Measurements from ENCODE around the gene PPFIBP1.

The PPFIBP1 gene

DNA sequence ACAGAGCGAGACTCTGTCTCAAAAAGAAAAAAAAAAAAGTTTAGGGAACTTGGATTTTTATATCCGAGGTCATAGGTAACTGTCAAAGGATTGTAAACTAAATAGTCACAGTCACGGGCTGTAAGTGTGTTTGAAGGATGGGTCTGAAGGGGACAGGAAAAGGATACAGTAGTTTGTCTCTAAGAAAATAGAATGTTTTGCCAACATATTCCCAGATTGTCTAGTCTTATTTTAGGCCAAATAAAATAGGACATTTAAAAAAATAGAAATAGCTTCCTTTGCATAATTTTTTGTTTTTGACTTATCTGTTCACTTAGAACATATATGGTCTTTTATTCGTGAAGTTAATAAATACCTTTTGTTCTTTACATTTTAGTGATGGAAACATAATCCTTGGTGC, 148.0 kb downstream of the PPFIBP1 start:
- DNase-seq: no peak
- H3K9me3 Mint-ChIP-seq: no peaks in the 10 kb centered on the region
- H3K36me3 Mint-ChIP-seq (ENCODE audit: low read depth): no peaks in the 10 kb centered on the region
- H3K4me1 Mint-ChIP-seq (ENCODE audit: low read depth): no peaks in the 10 kb centered on the region
- no peak overlapping the region for H3K27ac Mint-ChIP-seq
- H3K4me3 Mint-ChIP-seq: no peak overlapping the region
- no peaks in the 10 kb centered on the region for H3K27me3 Mint-ChIP-seq

DNA sequence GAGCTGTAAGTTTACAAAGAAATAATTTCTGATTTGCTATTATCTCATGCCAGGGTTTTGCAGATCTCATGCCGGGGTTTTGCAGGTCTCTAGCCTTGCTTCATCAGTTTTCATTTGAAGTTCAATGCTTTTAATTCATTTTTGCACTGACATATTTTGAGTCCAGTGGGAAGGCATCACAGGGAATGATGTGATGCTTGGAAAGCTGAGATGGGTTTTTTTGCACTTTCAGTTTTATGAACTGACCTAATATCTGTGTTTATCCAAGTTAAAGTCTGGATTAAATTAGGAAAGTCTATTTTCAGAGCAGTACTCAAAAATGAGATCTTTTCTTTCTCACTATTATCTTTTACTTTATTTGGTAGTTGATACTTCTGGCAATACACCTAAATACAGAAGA, 148.6 kb downstream of the PPFIBP1 start:
- no peaks in the 10 kb centered on the region for H3K9me3 Mint-ChIP-seq
- no peak overlapping the region for H3K27ac Mint-ChIP-seq
- no peak for DNase-seq
- H3K27me3 Mint-ChIP-seq: no peaks in the 10 kb centered on the region
- H3K4me3 Mint-ChIP-seq: no peak overlapping the region
- H3K36me3 Mint-ChIP-seq (ENCODE audit: low read depth): no peaks in the 10 kb centered on the region
- no peaks in the 10 kb centered on the region for H3K4me1 Mint-ChIP-seq (ENCODE audit: low read depth)

DNA sequence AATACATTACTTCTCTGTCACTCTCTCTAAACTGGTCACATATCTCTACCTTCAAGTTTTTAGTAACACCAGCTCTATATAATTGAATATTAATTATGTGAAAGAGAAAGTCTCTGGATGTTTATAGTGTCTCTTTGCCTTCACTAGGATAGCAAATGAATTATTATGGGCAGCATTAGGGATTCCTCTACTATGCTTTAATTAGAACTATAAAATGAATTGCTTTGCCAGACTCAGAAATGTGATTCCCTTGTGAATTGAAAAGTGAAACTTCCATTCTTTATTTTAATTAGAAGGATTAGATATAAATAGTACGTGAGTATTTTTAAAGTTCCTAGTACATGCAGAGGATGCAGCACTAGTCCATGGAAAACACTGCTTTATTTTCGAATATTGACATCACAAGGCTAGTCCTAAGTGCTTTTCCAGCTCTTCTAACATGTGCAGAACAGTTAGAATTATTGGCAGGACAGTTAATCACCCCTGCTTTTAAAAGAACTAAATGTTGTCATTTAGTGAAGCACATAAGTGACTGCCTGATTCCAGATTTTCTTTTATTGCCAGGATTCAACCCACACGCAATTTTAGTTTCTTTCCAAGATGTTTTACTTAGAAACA, 149.2 kb downstream of the PPFIBP1 start:
- Mint-ChIP-seq H3K27me3 (no peaks in the 10 kb centered on the region), H3K4me3 (no peak overlapping the region), H3K9me3 (no peaks in the 10 kb centered on the region), H3K4me1 (ENCODE audit: low read depth) (no peaks in the 10 kb centered on the region), H3K36me3 (ENCODE audit: low read depth) (no peaks in the 10 kb centered on the region), H3K27ac (no peak overlapping the region)
- no peak for DNase-seq

DNA sequence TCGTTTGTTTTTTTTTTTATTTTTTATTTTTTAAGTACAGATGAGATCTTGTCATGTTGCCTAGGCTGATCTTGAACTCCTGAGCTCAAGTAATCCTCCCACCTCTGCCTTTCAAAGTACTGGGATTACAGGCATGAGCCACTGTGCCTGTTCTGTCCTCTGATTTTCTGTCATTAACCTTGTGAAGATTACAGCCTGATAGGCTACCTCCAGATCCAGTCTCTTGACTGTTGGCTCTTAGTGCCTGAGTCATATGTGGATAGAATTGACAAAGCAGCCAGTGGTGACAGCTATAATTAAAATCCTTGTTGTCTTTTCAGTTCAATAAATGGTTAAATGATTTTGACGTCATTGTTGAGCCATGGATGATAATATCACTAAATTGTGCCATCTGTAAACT, 151.0 kb downstream of the PPFIBP1 start:
- DNase-seq: no peak
- Mint-ChIP-seq H3K9me3 (no peaks in the 10 kb centered on the region), H3K4me1 (ENCODE audit: low read depth) (no peaks in the 10 kb centered on the region), H3K4me3 (no peak overlapping the region), H3K27ac (no peak overlapping the region), H3K27me3 (no peaks in the 10 kb centered on the region), H3K36me3 (ENCODE audit: low read depth) (no peaks in the 10 kb centered on the region)

DNA sequence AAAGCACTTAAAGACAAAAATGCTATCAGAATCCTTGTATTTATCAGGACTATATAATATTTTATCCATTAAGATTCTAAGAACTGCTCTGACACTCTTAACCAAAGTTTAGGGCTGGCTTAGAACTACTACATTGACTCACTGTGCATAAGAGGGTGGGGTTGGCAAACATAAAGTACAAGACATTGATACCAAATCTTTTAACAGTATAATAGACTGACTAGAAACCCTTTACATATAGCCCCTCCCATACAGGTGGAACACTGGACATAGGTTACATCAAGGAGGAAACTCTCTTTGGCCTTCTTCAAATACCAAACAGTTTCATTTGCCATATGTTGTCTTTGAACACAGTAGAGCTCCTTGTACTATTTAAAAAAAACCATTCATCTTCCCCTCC, 156.6 kb downstream of the PPFIBP1 start:
- H3K27me3 Mint-ChIP-seq: no peaks in the 10 kb centered on the region
- H3K36me3 Mint-ChIP-seq (ENCODE audit: low read depth): no peaks in the 10 kb centered on the region
- DNase-seq: no peak
- no peaks in the 10 kb centered on the region for H3K4me1 Mint-ChIP-seq (ENCODE audit: low read depth)
- H3K27ac Mint-ChIP-seq: no peak overlapping the region
- H3K9me3 Mint-ChIP-seq: no peaks in the 10 kb centered on the region
- H3K4me3 Mint-ChIP-seq: no peak overlapping the region

DNA sequence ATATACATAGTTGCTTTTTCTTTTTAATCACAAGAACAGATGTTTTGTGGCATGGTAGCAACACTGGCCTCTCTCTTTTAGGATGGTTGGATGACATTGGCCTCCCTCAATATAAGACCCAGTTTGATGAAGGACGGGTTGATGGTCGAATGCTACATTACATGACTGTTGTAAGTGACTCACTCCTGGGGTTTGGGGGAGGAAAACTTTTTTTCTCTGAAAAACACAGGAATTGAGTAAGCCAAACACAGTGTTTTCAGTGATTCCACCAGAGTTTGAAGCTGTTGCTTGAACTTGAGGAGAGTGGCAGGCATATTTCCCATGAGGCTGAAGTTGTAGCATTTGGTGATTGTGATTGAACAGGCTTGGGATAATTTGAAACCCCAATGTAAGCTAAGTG, 158.5 kb downstream of the PPFIBP1 start:
- no peak for DNase-seq

DNA sequence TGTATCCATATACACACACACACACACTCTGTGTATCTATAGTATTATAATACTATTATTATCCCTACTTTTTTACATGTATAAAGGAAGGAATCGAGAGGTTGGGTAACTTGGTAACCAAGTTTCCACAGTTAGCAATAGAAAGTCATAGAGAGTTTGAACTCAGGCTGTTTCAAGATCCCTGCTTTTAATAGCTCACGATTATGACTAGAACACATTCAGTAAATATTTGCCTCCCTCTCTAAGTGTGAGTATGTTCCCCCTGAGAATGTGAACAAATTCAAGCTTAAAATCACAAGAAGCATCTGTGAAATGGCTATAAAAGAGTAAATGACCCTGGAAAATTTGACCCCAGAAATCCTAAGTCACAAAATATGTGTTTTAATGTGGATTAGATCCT, 161.3 kb downstream of the PPFIBP1 start:
- H3K36me3 Mint-ChIP-seq (ENCODE audit: low read depth): no peaks in the 10 kb centered on the region
- H3K4me1 Mint-ChIP-seq (ENCODE audit: low read depth): no peaks in the 10 kb centered on the region
- DNase-seq: no peak
- no peaks in the 10 kb centered on the region for H3K27me3 Mint-ChIP-seq
- H3K9me3 Mint-ChIP-seq: no peaks in the 10 kb centered on the region
- H3K27ac Mint-ChIP-seq: no peak overlapping the region
- no peak overlapping the region for H3K4me3 Mint-ChIP-seq

More for the DNA sequence above, 158.5 kb downstream of the PPFIBP1 start:
- Mint-ChIP-seq H3K27ac (no peak overlapping the region), H3K4me3 (no peak overlapping the region), H3K9me3 (no peaks in the 10 kb centered on the region), H3K27me3 (no peaks in the 10 kb centered on the region), H3K36me3 (ENCODE audit: low read depth) (no peaks in the 10 kb centered on the region), H3K4me1 (ENCODE audit: low read depth) (no peaks in the 10 kb centered on the region)

DNA sequence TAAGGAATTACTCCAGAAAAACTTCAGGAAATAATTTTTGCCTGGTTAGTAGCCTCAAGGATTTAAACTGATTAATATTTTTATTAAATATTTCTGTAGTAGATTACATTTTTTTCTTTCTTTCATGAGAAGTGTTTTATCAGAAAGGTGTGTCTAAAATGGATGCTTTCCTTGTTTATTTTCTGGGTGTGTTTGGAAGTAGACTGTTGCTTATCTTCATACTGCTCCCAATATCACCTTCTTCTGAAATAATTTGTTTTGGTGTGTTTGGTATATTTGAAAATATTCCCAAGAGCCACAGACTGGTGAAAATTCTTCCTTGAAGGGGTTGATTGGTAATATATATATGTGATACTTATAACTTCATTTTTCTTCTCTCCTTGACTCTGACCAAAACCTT, 162.1 kb downstream of the PPFIBP1 start:
- no peak for DNase-seq
- Mint-ChIP-seq H3K9me3 (no peaks in the 10 kb centered on the region), H3K4me1 (ENCODE audit: low read depth) (no peaks in the 10 kb centered on the region), H3K36me3 (ENCODE audit: low read depth) (no peaks in the 10 kb centered on the region), H3K4me3 (no peak overlapping the region), H3K27ac (no peak overlapping the region), H3K27me3 (no peaks in the 10 kb centered on the region)

DNA sequence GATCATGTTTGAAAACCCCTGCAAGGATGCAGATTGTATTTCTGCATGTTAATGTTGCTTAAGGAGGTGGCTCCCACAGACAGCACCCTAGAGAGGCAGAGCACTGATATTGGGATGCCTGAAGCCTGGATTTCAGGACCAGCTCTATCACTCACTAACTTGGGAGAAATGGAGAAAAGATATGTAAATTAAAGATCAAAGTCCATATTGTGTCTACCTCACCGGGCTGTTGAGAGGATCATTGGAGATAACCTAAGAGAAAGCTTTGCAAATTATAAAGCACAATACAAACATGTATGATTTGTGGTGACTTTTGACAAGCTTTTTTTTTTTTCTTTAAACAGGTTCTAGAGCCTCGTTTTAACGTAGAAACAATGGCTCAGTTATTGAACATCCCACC, 164.7 kb downstream of the PPFIBP1 start:
- H3K27ac Mint-ChIP-seq: no peak overlapping the region
- H3K27me3 Mint-ChIP-seq: no peaks in the 10 kb centered on the region
- peaks cover 1% of the 10 kb centered on the region for H3K36me3 Mint-ChIP-seq (ENCODE audit: low read depth)

DNA sequence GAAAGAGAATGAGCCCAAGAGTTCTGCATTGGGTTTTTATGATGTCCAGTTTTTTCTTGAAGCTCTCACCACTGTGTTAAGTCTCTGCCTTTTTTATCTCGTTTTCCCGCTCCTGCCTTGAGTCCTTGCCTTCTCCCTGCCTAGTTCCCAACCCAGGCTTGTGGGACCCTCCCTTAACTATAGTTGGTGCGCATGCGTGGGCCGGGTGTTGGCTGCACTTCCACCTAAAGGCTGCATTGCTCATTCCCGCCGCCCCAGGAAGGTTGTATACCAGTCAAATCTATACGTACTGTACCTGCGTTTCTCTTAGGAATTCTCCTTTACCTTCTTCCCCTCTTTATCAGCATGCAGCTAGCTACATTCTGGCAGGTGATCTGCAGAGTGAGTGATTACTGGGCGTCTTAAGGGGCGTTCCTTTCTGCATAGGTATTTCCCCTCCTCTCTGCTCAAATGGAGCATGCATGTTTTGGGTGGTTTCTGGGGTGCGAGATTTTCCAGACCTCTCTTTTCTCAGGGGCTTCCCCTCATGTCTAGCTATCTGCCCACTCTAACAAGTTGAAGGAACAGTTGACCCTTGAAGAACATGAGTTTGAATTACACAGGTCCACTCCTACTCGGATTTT, 165.7 kb downstream of the PPFIBP1 start:
- H3K27me3 Mint-ChIP-seq: no peaks in the 10 kb centered on the region

More for the DNA sequence above, 164.7 kb downstream of the PPFIBP1 start:
- no peaks in the 10 kb centered on the region for H3K4me1 Mint-ChIP-seq (ENCODE audit: low read depth)
- H3K9me3 Mint-ChIP-seq: no peaks in the 10 kb centered on the region
- H3K4me3 Mint-ChIP-seq: no peak overlapping the region
- DNase-seq: no peak

DNA sequence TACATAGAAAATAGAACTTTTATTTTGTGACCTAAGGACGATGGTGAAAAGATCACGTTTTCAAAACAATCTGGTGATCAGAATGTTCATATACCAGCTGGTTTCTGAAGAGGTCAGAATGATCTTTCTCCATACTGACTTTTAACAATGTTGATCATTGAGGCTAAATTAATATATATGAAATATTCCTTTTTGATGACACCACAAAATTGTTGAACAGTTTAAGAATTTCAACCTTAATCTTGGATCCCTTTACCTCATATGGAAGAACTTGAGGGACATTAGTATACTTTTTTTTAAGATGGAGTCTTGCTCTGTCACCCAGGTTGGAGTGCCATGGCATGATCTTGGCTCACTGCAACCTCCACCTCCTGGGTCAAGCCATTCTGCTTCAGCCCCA, 169.4 kb downstream of the PPFIBP1 start:
- peaks cover 1% of the 10 kb centered on the region for H3K36me3 Mint-ChIP-seq (ENCODE audit: low read depth)
- no peak overlapping the region for H3K27ac Mint-ChIP-seq
- no peaks in the 10 kb centered on the region for H3K9me3 Mint-ChIP-seq
- no peak overlapping the region for H3K4me3 Mint-ChIP-seq
- no peaks in the 10 kb centered on the region for H3K4me1 Mint-ChIP-seq (ENCODE audit: low read depth)
- no peak for DNase-seq
- H3K27me3 Mint-ChIP-seq: no peaks in the 10 kb centered on the region

More for the DNA sequence above, 165.7 kb downstream of the PPFIBP1 start:
- Mint-ChIP-seq H3K36me3 (ENCODE audit: low read depth) (peaks cover 1% of the 10 kb centered on the region), H3K4me1 (ENCODE audit: low read depth) (no peaks in the 10 kb centered on the region), H3K27ac (no peak overlapping the region), H3K4me3 (no peak overlapping the region), H3K9me3 (no peaks in the 10 kb centered on the region)
- no peak for DNase-seq

DNA sequence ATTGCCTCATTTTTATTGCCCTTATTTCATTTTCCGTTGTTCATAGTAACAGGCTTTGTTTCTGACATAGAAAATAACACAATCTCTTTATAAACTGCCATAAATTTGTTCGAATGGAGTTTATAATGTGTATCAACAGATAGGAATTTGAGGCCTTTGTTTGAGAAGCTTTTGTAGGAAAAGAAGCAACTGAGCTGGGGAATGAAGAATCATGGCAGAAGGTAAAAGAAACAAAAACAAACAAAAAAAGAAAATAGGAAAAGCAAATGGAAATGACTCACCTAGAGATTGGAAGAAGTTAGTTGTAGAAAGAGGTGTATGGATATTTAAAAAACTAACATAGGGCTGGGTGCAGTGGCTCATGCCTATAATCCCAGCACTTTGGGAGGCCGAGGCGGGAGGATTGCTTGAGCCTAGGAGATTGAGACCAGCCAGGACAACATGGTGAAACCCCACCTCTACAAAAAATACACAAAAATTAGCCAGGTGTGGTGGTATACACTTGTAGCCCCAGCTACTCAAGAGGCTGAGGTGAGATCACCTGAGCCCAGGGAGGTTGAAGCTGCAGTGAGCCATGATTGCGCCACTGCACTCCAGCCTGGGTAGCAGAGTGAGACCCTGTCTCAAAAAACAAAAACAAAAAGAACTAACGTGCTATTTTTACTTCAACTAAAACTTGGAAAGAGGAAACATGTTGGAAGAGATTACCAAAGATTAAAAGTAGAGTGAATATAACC, 171.7 kb downstream of the PPFIBP1 start:
- H3K9me3 Mint-ChIP-seq: no peaks in the 10 kb centered on the region
- H3K36me3 Mint-ChIP-seq (ENCODE audit: low read depth): peaks cover 1% of the 10 kb centered on the region
- H3K4me3 Mint-ChIP-seq: no peak overlapping the region
- no peak overlapping the region for H3K27ac Mint-ChIP-seq
- H3K27me3 Mint-ChIP-seq: no peaks in the 10 kb centered on the region
- no peak for DNase-seq
- H3K4me1 Mint-ChIP-seq (ENCODE audit: low read depth): no peaks in the 10 kb centered on the region

DNA sequence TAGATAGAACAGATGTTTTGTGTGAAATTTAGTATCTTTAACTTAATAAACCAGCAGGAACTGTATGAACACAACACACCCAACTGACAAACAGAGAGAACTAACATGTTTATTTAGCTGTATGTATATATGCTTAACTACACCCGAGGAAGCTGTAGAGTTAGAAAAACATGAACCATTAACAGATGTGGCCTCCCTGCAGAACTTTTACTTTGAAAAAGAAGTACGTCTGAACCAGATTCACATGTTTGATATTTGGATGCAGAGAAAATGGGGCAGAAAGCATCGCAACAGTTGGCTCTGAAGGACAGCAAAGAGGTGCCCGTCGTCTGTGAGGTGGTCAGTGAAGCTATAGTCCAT, 172.3 kb downstream of the PPFIBP1 start, which contains the start of gene REP15:
REP15 (plus strand) TSS at position 155 of the 360 bp plus-strand sequence; CDS start at position 271, 116 bp downstream.
- H3K4me3 Mint-ChIP-seq: no peak within 1 kb of the TSS
- H3K36me3 Mint-ChIP-seq (ENCODE audit: low read depth): peaks cover 1% of the 10 kb centered on the region
- DNase-seq: no peak
- no peaks in the 10 kb centered on the region for H3K9me3 Mint-ChIP-seq
- no peak within 1 kb of the TSS for H3K27ac Mint-ChIP-seq
- no peaks in the 10 kb centered on the region for H3K27me3 Mint-ChIP-seq
- no peaks in the 10 kb centered on the region for H3K4me1 Mint-ChIP-seq (ENCODE audit: low read depth)

DNA sequence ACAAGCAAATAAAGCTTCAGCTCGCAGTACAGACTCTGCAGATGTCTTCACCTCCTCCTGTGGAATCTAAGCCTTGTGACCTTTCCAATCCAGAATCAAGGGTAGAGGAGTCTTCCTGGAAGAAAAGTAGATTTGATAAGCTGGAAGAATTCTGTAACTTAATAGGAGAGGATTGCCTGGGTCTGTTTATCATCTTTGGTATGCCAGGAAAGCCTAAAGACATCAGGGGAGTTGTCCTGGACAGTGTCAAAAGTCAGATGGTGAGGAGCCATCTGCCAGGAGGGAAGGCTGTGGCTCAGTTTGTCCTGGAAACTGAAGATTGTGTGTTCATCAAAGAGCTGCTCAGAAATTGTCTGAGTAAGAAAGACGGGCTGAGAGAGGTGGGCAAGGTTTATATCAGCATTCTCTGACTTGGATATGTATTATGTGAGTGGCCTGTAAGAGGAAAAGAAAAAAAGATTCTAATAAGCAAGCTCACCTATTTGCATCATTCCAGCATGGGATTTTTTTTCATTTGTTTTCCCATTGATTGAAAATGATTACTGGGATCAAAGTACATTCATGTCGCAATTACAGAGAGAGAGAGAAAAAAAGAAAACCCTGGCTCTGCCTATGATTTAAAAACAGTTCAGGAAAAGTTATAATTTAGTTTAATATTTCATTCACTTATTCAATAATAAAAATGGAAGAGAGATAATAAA, 173.0 kb downstream of the PPFIBP1 start:
- Mint-ChIP-seq H3K9me3 (no peaks in the 10 kb centered on the region), H3K27ac (no peak overlapping the region), H3K36me3 (ENCODE audit: low read depth) (no peaks in the 10 kb centered on the region), H3K4me1 (ENCODE audit: low read depth) (no peaks in the 10 kb centered on the region), H3K27me3 (no peaks in the 10 kb centered on the region), H3K4me3 (no peak overlapping the region)
- no peak for DNase-seq
